Activated T-helper 1 cell treated with anti-CD3 and anti-CD28 coated beads, Interleukin-2, amount 50 U/mL, for 16 hours (primary cell): ENCODE measurements around the gene AQR.

Experiments used
- DNase-seq, 2 donors: peaks; one replicate each; pipeline ENCODE4 v3.0.0-alpha.2; 2020; ENCODE audit warnings: low read depth in 1 of 2, low spot score in 1 of 2

AQR gene

DNA sequence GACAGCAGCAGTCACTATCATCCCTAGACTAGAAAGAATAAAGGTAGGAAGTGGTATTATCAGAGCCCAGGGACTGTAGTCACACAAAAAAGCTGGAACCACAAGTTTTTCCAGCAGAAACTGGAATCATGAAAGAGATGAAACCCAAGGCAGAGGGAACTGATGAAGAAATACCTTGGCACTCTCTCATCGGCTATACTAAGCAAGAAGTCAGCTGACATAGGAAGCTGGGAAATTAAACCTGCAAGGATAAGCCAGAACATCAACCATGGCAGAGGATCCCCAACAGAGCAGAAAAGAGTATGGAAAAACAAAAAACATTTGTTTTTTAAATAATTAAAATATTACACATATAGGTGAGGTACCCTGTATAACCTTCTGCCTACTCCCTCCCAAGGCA is 86.5 kb downstream of the AQR start:
- no peak for DNase-seq

DNA sequence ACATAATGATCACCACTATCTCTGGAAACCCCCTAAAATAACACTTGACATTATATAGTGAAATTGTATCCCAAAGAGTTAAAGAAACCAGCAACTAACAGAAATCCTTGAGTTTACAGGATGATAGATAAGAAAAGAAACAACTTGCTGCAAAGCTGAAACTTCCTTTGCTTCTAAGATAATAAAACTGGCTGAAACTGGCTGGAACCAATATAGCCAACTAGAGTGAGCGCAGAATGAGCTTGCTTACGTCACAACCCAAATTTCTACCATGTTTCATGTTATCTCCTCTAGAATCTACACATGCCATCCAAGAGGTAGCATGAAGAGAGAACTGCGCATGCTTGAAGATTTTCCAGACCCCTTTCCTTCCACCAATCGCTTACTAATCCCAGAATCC is 90.4 kb downstream of the AQR start:
- no peak for DNase-seq

DNA sequence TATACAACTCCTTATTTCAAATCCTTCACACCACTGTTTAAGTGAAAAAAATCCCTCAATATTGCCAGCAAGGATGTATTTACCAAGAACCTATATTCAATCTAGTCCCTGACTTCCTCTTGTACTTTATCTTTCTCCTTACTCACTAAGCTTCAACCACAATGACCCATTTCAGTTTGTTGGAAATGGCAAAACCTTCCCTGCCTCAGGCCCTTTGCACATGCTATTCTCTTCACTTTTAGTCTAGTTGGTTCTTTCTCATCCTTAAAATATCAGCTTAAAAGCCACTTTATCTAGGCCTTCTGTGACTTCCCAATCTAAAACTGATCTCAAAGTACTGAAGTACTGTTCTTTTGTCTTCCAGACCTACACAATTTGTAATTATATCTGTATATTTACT is 92.9 kb downstream of the AQR start:
- DNase-seq = no peak

DNA sequence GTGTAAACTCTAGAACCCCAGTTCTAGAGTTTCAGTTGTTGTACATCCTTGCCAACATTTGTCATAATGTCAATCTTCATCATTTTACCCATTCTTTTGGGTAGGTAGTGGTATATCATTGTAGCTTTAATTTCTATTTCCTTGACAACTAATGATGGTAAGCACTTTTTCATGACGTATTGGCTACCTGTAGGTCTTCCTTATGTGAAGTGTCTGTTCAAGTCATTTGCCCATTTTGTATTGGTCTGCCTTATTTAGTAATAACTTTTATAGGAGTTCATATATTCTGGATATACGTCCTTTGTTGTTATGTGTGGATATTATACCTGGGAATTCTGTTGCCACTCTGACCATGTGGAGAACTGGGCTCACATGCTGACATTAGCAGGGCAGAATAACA is 100.4 kb downstream of the AQR start:
- no peak for DNase-seq

DNA sequence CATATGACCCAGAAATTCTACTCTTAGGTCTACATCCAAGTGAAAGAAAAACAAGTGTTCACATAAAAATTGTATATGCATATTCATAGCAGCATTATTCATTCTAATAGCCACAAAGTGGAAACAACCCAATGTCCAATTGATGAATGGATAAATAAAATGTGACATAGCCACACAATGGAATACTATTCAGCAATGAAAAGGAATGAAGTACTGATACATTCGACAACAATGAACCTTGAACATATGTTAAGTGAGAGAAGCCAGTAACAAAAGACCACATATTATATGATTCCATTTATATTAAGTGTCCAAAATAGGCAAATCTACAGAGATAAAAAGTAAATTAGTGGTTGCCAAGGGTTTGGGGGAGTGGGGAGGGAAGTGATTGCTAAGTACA is 104.0 kb downstream of the AQR start:
- no peak for DNase-seq

DNA sequence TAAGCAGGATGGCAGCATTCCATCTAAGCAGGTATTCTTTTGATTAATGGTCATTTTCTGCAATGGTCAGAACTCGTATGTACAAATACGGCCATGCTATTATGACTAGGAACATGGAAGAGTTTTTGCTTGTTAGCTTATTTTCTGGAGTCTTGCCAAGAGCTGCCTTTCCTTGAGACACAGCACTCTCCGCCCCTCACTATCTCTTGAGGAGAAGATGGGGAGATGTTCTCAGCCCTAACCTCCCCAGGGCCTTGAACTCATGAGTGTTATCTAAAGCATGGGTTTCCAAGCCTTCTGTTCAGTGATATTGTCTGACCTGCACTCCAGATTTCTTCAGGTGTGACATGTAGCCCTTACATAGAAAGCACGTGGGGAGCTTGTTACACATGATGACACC is 108.3 kb downstream of the AQR start:
- no peak for DNase-seq

DNA sequence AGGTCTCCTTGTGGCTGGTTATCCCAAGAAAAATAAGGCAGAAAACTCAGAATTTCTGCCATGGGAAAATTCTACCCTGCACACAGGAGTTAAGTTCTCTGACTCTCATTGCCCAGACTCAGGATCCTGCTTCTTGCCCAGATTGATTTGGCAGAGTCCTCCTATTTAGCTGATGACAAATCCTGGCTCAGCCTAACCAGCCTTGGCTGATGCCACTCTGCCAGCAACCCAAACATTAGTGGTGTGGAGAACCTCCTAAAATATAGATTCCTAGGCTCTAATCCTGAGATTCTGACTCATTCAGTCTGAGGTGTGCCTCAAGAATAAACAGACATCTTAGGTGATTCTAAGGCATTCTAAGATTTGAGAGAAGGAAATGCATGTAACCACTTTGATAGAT is 113.6 kb downstream of the AQR start:
- no peak for DNase-seq

DNA sequence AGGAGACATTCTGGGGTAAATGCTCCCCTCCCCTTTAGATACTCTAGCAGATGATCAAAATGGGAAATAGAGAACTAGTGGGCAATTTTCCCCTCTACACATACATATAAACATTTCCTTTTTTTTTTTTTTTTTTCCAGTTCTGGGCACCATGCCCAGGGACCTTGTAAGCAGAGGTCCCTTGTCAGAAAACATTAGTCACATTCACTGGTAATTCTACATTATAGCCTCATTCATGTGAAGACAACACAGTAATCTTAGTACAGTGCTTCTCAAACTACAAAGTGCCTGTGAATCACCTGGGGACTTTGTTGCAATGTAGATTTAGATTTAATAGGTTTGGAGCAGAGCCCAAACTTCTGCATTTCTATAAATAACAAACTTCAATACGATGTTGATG is 114.1 kb downstream of the AQR start:
- DNase-seq = no peak

DNA sequence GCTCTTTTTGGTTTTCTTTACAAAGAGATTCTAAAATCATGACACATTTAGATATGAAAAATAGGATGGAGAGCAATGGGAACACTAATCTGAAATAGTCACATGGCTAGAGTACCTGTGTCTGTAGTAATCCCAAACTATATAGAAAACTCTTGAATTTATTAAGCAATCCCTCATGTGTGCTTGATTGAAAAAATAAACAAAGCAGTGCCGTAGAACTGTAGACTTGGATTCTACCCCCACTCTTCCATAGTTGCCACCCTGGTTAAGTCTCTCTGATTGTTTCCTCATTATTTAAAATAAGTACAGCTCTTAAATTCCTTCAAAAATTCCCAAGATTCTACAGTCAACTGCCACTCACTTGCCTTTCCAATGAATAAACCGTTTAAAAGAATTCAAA is 115.3 kb downstream of the AQR start:
- DNase-seq = no peak

DNA sequence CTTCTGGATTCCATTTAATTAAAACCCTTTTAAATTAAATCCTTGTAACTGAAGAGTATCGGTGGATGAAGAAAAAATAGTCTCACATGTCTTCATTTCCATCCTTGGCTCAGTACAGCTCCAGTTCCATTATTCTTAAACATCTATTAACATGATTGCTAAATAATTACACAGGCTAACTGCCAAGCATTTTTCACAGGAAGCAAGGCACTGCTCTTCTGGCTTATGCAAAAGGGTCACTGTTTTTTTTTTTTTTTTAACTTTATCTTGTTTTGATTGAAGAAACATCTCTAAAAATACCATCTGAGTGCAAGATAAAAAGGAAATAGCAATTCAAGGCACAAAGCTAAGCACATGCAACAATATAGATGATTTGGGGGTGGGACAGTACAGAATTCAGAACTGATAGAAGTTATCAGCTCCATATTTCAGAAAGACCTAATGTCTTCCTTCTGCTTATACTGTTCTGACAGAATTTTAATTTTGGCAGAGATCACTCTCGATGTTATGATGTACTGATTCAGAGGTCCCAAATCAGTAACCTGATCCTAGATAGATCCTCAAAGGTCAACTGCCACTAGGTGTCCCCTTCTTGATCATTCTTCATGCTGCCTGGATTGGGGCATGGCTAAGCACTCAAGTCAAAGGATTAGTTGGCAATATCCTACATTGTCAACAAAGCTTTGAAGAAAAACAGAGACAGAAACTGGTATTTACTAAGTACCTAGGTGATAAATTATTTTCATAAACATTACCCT is 116.4 kb downstream of the AQR start:
- no peak for DNase-seq

DNA sequence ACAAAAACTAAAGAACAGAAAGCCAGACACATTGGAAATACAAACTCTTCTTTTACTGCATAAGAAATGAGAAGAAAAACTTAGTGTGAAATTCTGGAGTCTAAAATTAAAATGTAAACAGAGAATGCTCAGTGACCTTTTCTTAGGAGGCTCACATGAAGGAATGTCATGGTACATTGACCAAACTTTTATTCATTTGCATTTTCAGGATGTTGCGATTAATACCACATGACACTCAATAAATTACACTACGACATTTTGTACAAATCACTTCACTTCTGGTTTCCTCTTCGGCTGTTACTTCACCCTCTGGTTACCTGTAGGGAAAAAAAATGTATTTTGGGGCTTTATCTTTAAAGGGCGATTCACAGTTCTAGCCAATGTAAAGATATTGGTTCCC is 117.8 kb downstream of the AQR start:
- no peak for DNase-seq

DNA sequence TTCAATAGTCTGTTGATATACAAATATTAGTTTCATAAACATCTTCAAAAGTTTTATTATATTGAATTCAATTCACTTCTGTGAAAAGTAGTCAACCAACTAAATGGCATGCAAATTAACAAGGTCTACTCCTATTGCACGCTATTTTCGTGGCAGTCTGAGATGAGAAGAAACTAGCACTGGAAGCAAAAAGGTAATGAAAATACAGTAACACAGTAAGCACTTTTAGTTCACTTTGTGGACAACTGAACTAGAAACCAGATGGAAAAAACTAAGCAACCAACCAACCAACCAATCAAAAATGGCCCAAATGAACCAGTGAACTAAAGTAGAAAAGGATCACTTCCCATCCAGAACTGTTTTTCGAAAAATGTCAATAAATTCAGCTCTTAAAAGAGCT is 118.5 kb downstream of the AQR start:
- no peak for DNase-seq

DNA sequence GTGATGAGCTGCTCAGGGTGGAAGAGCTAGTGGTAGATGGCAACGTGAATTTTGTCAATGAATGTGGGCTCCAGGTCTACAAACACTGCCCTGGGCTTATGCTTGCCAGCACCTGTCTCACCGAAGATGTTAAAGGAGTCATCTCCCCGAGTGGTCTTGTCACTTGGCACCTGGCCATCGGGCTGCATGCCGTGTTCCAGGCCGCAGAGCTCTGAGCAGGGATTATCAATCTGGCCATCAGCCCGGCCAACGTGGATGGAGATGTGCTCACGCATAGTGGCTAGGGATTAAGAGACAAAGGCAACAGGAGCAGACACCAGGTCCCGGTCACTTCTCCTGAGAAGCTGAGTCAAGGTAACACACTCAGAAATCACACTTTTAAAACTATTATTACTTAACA is 119.4 kb downstream of the AQR start:
- DNase-seq = no peak

DNA sequence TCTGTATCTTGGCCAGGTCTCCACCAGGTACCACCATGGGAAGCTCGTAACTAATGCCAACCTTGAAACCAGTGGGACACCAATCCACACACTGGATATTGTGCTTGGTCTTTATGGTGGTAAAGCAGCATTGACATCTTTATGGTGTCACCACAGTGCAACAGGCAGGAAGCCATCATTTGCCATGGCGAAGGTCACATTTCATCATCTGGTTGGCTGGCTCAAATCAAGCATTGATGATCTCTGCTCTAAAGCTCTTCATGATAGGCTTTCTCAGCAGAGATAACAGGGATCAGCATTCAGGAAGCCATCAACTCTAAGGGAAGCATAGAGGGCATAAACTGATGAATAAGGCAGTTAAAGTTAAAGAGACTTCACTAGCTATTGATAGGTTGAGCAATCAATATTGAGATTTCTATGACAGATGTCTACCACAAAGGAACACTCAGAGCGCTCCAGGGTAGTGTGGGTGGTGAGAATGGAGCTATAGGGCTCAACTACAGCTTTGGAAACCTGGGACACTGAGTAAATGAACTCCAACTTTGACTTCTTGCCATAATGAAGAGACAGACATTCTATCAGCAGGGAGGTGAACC is 120.1 kb downstream of the AQR start:
- DNase-seq = no peak

DNA sequence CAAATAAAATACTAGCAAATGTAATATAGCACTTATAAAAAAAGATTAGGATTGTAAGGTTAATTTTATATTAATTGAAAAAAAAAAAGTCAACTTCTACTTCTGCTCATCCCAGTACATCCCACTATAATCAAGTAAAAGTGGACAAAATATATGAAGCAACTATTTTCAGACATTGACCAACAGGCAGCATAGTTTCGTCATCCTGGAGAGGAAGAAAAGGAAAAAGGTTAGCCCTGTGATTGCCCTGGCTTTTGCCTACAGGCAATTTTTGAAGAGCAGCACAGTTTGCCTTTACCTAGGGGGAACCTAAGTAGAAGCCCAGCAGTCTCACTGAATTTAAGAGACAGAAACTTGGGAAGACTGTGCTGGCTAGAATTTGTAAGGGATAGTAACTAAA is 121.9 kb downstream of the AQR start:
- DNase-seq = no peak

DNA sequence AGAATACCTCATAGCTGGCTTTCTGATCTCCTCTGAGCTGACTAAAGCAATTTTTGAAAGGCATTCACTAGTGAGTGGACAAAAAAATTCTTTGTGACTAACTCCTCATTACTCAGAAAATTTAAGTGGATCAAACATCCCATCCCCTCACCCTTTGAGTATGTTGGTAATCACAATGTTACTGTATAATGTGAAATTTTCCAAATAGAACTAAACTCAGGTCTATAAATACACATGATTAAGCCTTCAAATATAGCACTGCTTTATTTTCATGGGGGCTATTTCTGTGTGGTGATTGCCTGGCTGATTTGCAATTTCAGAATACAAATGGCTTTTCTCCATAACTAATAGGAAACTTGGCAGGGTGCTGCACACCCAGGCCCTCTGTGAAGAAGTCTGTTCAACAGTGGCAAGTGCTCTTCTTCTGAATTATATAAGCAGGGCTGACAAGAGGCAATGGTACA is 128.2 kb downstream of the AQR start:
- no peak for DNase-seq

DNA sequence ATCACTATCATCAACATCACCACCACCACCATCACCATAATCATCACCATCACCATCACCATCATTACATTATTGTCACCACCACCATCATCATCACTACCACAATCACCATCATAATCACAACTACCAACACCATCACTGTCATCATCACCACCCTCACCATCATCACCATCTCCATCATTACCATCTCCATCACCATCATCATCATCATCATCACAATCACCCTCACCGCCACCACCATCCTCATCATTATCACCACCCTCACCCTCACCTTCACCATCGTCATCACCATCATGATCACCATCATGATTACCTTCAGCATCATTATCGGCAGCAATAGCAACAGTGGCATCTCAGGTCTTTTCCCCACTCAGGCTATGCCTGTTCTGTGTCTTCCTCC is 131.3 kb downstream of the AQR start:
- DNase-seq = no peak

DNA sequence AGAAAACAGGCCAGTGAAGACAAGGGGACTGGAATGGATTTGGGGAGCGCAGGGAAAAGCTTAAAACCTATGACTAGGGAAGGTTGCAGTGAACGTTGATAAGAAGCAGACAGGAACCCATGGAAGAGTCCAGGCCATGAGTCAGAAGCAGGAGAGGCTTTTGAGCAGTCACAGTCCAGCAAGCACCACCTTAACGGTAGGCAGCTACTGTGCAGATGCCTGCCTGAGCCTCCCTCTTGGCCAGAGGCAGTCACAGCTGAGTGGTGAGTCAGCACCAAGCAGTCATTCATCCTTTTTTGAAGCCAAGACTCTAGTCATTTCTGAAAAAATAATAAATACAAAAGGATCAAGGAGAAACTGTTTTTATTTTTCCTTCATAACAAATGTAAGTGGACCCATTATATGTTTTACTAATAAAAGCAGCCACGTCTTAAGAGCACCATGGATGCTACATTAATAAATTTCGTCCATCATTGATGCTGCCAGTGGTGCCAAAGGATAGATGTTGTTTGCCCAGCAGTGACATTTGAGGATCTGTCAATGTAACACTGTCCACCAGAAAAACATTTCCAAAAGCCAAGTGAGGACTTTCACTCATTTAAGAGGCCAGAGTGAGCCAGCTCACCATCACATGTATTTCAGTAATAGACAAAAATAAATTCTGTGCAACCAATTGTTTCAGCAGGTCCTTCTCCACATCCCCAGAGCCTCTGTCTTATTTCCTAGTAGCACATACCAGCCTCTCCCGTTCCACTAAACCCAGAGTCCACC is 132.1 kb downstream of the AQR start:
- no peak for DNase-seq

DNA sequence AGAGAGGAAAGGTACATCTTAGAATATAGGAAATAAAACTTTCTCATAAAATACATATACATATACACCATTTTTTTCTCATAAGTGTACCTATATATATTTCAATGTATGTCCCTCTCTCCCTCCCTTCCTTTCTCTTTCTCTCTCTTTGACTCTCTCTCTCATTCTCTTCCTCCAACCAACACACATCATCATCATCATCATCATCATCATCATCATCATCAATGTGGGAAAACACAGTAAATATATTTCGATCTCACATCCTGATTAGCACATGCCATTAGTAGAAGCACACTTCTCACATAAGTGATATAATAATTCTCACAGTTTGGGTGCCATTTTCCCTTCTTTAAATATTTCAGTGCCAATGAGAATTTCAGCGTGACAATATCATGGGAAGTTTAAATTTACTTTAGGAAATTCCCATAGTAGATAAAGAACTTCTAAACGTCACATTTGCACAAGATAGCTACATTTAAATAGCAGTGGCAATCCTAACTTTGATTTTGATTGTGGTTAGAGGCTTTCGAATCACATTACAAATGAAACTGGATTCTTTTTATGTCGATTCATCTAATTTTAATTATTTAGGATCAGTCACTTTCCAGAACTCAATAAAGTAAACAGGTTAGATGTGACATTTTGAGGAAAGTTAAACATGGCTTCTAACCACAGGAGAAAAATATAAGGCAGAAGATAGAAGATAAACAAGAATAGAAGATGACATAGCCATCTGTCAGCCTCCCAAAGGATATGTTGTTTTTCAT is 141.2 kb downstream of the AQR start:
- DNase-seq = no peak

DNA sequence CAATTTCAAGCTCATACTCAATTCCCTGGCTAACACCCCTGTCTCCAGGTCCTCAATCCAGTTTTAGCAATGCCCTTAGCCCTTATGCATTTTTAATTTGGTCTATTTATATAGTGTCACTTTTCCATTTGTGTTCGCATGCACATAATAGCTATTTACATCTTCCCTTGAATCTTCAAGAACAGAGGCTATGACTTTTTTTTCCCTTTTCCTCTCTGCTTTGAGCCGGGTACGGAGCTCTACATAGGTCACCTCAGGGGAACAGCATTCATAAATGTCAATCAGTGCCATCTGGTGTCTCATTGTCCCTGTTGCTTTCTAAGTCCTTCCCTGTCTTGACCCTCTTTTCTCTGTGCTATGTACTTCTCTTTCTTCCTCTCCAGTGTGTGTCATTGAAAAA is 147.7 kb downstream of the AQR start:
- DNase-seq = no peak

DNA sequence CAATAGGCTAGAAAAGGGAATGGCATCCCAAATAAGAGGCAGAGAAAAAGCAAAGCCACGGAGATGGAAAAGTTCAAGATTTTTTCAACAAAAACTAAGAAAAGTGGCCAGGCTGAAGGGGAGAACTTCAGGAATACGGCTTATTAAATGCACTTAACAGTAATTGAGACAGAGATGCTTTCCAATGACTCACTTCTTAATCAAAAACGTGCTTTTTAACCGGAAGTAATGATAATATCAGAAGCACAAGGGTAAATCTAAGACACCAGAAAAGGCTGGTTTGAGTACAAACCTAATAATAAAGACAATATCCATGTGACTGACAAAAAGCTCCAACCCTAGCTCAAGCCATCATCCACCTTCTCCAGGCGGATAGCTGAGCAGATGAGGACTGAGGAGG is 149.4 kb downstream of the AQR start:
- no peak for DNase-seq

DNA sequence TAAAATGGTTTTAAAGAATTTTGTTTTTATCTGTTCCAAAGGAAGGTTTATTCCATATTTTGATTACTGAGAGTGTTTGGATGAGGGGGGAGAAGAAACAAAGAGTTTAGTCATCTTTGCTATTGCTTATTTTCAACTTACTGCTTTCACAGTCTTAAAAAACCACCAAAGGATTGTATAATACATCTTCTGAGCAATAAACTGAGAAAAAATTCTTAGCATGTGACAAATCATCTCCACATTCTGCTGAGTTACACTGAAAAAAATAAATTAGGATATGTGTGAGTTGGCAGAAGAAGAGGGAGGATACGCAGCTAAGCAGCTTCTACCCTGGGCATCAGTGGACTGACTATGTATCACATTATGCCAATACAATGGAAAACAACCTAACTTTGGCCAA is 151.0 kb downstream of the AQR start:
- DNase-seq = no peak
